Nephron (organoid): ENCODE results near the gene CHST8.

Source experiments
- H3K27ac Mint-ChIP-seq, 3 experiments: 2 replicates each; pipeline ENCODE4 v1.8.0; 2020; ENCODE audit warnings: mixed read lengths in 3 of 3, mild to moderate bottlenecking in 2 of 3, moderate library complexity in 1 of 3
- H3K27me3 Mint-ChIP-seq: 2 replicates; pipeline ENCODE4 v1.8.0; 2021; ENCODE audit warnings: low read depth, mild to moderate bottlenecking, moderate library complexity, mixed read lengths
- H3K36me3 Mint-ChIP-seq: 2 replicates; pipeline ENCODE4 v1.8.0; 2020; ENCODE audit warnings: low read depth, mixed read lengths
- H3K4me1 Mint-ChIP-seq: 2 replicates; pipeline ENCODE4 v1.8.0; 2020; ENCODE audit warnings: mixed read lengths
- H3K4me3 Mint-ChIP-seq, 3 experiments: 2 replicates each; pipeline ENCODE4 v1.8.0; 2020; ENCODE audit warnings: mild to moderate bottlenecking in 3 of 3, mixed read lengths in 3 of 3, moderate library complexity in 2 of 3
- H3K9me3 Mint-ChIP-seq: 2 replicates; pipeline ENCODE4 v1.8.0; 2020; ENCODE audit warnings: mixed read lengths
- CTCF ChIP-seq, 3 experiments: fragments of 200-600 bp; sonication (generic); IDR thresholded peaks; one replicate each; pipeline ENCODE4 v1.5.0; 2021; ENCODE audit warnings: antibody characterized with exemption in 3 of 3; ENCODE audit not compliant: unreplicated experiment in 3 of 3

The CHST8 gene

GRCh38 chr19:33819506-33819879 is 197.7 kb downstream of the CHST8 start:
- H3K27ac Mint-ChIP-seq = peak overlapping the region in 1 of 3 experiments; percentile 31
- H3K27me3 Mint-ChIP-seq = peaks cover 19% of the 10 kb centered on the region

DNA sequence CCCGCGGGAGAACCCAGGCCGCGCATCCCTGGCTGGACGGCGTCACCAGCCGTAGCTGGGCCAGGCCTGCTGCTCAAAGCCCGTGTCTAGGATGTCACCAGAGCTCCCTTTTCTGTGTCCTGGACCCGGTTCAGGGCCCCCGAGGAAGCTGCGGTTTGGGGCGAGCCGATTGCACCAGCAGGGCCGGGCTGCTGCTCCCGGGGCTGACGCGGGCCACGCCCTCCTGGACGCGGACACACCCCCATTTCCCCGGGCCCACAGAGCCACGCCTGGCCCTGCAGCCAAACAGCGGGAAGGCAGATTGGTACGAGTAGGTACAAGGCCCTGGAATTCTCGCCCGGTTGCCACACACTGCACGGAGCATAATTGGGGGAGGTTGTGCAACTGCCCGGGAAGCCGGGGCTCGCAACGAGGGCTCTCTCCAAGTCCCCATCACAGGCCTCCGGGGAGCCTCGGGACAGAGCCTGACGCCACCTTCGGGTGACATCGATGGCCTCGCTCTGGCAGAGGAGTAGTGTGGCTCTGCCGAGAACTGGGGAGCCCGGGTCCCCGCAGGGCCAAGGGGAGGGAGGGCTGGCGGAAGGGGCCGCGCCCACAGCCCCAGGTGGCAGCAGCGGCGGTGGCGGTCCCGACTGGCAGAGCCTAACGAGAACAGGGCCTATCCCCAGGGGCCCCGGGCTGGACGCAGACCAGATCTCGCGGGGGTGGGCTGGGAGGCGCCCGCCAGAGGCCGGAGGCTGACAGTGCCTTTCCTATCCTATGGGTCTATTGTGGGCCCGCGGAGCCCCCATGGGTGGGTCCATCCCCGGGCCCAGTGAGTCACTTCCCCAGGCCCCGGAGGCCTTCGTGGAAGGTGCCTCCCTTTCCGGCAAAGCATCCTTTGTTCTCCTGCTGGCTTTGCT is 198.4 kb downstream of the CHST8 start:
- H3K27ac Mint-ChIP-seq = no peak overlapping the region
- TF ChIP-seq CTCF (IDR thresholded peaks at IDR 0.05; ENCODE audit: unreplicated experiment in 3 of 3) = no peak
- H3K9me3 Mint-ChIP-seq = no peaks in the 10 kb centered on the region
- peaks cover 19% of the 10 kb centered on the region for H3K27me3 Mint-ChIP-seq
- peak overlapping the region; percentile 73 to 79 (median 76) for H3K4me3 Mint-ChIP-seq
- no peaks in the 10 kb centered on the region for H3K4me1 Mint-ChIP-seq
- no peaks in the 10 kb centered on the region for H3K36me3 Mint-ChIP-seq

More at GRCh38 chr19:33819506-33819879, 197.7 kb downstream of the CHST8 start:
- peaks cover 3% of the 10 kb centered on the region for H3K36me3 Mint-ChIP-seq
- no peak for TF ChIP-seq CTCF (IDR thresholded peaks at IDR 0.05; ENCODE audit: unreplicated experiment in 3 of 3)
- peak overlapping the region; percentile 61 to 65 (median 65) for H3K4me3 Mint-ChIP-seq
- H3K4me1 Mint-ChIP-seq = no peaks in the 10 kb centered on the region
- H3K9me3 Mint-ChIP-seq = no peaks in the 10 kb centered on the region

DNA sequence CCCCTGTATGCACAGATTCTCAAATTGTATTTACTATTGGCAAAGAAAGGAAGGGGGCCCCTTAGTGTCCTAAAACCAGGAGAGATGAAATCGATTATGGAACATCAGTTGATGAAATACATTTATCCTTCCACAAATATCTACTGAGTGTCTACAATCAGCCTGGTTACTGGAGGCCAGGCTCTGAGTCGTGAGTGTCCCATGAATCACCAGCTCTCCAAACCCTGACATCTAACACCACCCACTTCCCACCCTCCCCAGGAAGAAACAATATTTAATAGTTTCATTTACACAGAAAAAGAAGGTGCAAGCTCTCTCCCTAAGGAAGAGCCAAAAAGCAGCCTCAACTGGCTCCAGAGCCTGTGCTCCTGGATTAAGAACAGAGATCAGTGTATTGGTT is 200.1 kb downstream of the CHST8 start:
- TF ChIP-seq CTCF (IDR thresholded peaks at IDR 0.05; ENCODE audit: unreplicated experiment in 3 of 3) = no peak
- H3K4me1 Mint-ChIP-seq = no peaks in the 10 kb centered on the region
- peaks cover 25% of the 10 kb centered on the region for H3K27me3 Mint-ChIP-seq
- no peak overlapping the region for H3K4me3 Mint-ChIP-seq
- H3K27ac Mint-ChIP-seq = no peak overlapping the region
- no peaks in the 10 kb centered on the region for H3K9me3 Mint-ChIP-seq
- H3K36me3 Mint-ChIP-seq = no peaks in the 10 kb centered on the region
